Neural progenitor cell (in vitro differentiated cells): ENCODE results near the gene RAB11FIP3. TPM values are rescaled to one million over a fixed set of nuclear protein-coding genes. Genes with fewer than 3 reads are reported as not detected.
A peak's percentile ranks its signal among the peaks of the same experiment; 100 is the strongest.

Experiments
- DNase-seq: peaks from one replicate; pipeline ENCODE4 v3.0.0-alpha.2; 2016; ENCODE audit warnings: low spot score
- H2AFZ ChIP-seq: fragments of 200-600 bp; sonication (generic); replicated peaks from 2 replicates; pipeline ENCODE4 v1.6.1; 2016; ENCODE audit warnings: antibody characterized with exemption
- H3F3A ChIP-seq: fragments of 200-600 bp; sonication (generic); 2 replicates; pipeline ENCODE4 v1.6.1; 2016; ENCODE audit warnings: antibody characterized with exemption, low read depth
- H3K27ac ChIP-seq: fragments of 200-600 bp; sonication (generic); 2 replicates; pipeline ENCODE4 v1.5.1; 2016; ENCODE audit warnings: mild to moderate bottlenecking
- H3K27me3 ChIP-seq: fragments of 200-600 bp; sonication (generic); 2 replicates; pipeline ENCODE4 v1.6.1; 2016; ENCODE audit warnings: mild to moderate bottlenecking, moderate library complexity
- H3K36me3 ChIP-seq: fragments of 200-600 bp; sonication (generic); 2 replicates; pipeline ENCODE4 v1.5.1; 2016
- H3K4me1 ChIP-seq: fragments of 200-600 bp; sonication (generic); 2 replicates; pipeline ENCODE4 v1.6.1; 2016; ENCODE audit warnings: mixed run types
- H3K4me2 ChIP-seq: fragments of 200-600 bp; sonication (generic); 2 replicates; pipeline ENCODE4 v1.6.1; 2016
- H3K4me3 ChIP-seq: fragments of 200-600 bp; sonication (generic); 2 replicates; pipeline ENCODE4 v1.5.1; 2016
- H3K79me2 ChIP-seq: fragments of 200-600 bp; sonication (generic); 2 replicates; pipeline ENCODE4 v1.6.1; 2016; ENCODE audit warnings: low read depth
- H3K9ac ChIP-seq: fragments of 200-600 bp; sonication (generic); 2 replicates; pipeline ENCODE4 v1.6.1; 2016
- H3K9me3 ChIP-seq: fragments of 200-600 bp; sonication (generic); 2 replicates; pipeline ENCODE4 v1.5.1; 2016; ENCODE audit warnings: low read depth
- H4K20me1 ChIP-seq: fragments of 200-600 bp; sonication (generic); 2 replicates; pipeline ENCODE4 v1.6.1; 2016; ENCODE audit warnings: low read depth
- H3K27ac Mint-ChIP-seq: 3 replicates; pipeline ENCODE4 v1.8.0; 2021; ENCODE audit warnings: mixed read lengths
- H3K27me3 Mint-ChIP-seq: 2 replicates; pipeline ENCODE4 v1.8.0; 2022; ENCODE audit warnings: low read depth, mild to moderate bottlenecking, inconsistent platforms, moderate library complexity, mixed read lengths; ENCODE audit not compliant: insufficient read depth
- H3K36me3 Mint-ChIP-seq: 3 replicates; pipeline ENCODE4 v1.8.0; 2021; ENCODE audit warnings: mixed read lengths
- H3K4me1 Mint-ChIP-seq: 3 replicates; pipeline ENCODE4 v1.8.0; 2021; ENCODE audit warnings: mixed read lengths
- H3K4me3 Mint-ChIP-seq: 3 replicates; pipeline ENCODE4 v1.8.0; 2021; ENCODE audit warnings: mild to moderate bottlenecking, moderate library complexity, mixed read lengths
- H3K9me3 Mint-ChIP-seq: 3 replicates; pipeline ENCODE4 v1.8.0; 2020; ENCODE audit warnings: mixed read lengths
- CTCF ChIP-seq: fragments of 200-600 bp; sonication (generic); IDR thresholded peaks from 2 replicates; pipeline ENCODE4 v1.5.1; 2017; ENCODE audit warnings: antibody characterized with exemption, mild to moderate bottlenecking
- EZH2 ChIP-seq: fragments of 200-600 bp; sonication (generic); IDR thresholded peaks from 2 replicates; pipeline ENCODE4 v1.6.1; 2017; ENCODE audit warnings: antibody characterized with exemption, mild to moderate bottlenecking, moderate library complexity
- EZH2phosphoT487 ChIP-seq: fragments of 200-600 bp; sonication (generic); IDR thresholded peaks from 2 replicates; pipeline ENCODE4 v1.6.1; 2017; ENCODE audit warnings: antibody characterized with exemption
- total RNA-seq: library from RNA; depleted of rRNA; stranded (reverse); fragments of >200 nt; gene quantifications from 2 replicates; pipeline ENCODE4 v1.2.3, GENCODE V29; 2015; ENCODE audit warnings: low replicate concordance

RAB11FIP3 gene
- total RNA-seq, 1 donor from 2014 or later = 15.5 TPM

DNA sequence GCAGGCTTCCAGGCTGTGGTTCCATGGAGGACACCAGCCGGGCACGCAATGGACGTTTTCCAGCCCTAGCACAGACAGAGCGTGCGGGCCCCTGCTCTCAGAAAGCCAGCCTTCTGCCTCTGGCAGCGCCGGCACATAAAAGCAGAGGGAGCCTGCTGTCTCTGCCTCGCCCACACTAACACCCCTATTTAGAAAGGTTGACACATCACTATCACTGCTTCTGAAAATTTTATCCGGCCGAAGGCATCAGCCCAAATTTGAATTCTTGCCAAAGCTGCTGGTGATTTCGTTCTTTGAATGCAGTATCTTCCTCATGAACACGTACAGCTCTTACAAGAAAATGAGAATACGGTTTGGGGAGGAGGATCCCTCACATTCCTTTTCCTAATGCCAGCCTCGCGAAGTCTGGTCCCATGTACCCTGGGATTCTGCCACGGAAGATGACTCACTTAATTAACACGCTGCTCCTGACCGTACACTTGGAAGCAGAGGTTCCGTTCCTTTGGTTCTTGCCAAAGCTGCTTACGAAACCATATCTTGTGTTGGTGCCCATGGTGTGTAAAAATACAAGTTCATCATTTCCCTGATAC, 1.3 kb upstream of the RAB11FIP3 start:
- Histone ChIP-seq H3K27me3 (peaks cover 39% of the 10 kb centered on the region), H3K4me2 (peak overlapping the region; percentile 85), H3K4me3 (peak overlapping the region; percentile 99), H4K20me1 (peaks cover 30% of the 10 kb centered on the region), H3K9ac (no peak overlapping the region), H3K9me3 (no peaks in the 10 kb centered on the region), H2AFZ (no peak overlapping the region), H3K79me2 (peaks cover 30% of the 10 kb centered on the region), H3K4me1 (peaks cover 17% of the 10 kb centered on the region), H3F3A (no peaks in the 10 kb centered on the region), H3K27ac (no peak overlapping the region), H3K36me3 (no peaks in the 10 kb centered on the region)
- H3K9me3 Mint-ChIP-seq = peaks cover 3% of the 10 kb centered on the region
- TF ChIP-seq EZH2 = no peak
- no peak for TF ChIP-seq EZH2phosphoT487
- no peak for TF ChIP-seq CTCF
- peak; percentile 12 for DNase-seq
- H3K4me1 Mint-ChIP-seq = peaks cover 32% of the 10 kb centered on the region
- peaks cover 22% of the 10 kb centered on the region for H3K27me3 Mint-ChIP-seq
- H3K36me3 Mint-ChIP-seq = peaks cover 12% of the 10 kb centered on the region
- H3K27ac Mint-ChIP-seq = no peak overlapping the region
- peak overlapping the region; percentile 81 for H3K4me3 Mint-ChIP-seq

GRCh38 chr16:424623-425081, 797 bp upstream of the RAB11FIP3 start:
- Histone ChIP-seq H3K27me3 (peaks cover 39% of the 10 kb centered on the region), H3K9me3 (no peaks in the 10 kb centered on the region), H3K4me1 (peaks cover 17% of the 10 kb centered on the region), H3F3A (no peaks in the 10 kb centered on the region), H2AFZ (peak overlapping the region; percentile 91), H3K4me2 (peak overlapping the region; percentile 85), H3K79me2 (peaks cover 35% of the 10 kb centered on the region), H3K27ac (no peak overlapping the region), H4K20me1 (peaks cover 35% of the 10 kb centered on the region), H3K36me3 (no peaks in the 10 kb centered on the region), H3K4me3 (peak overlapping the region; percentile 99), H3K9ac (no peak overlapping the region)
- Mint-ChIP-seq H3K9me3 (peaks cover 3% of the 10 kb centered on the region), H3K27me3 (peaks cover 19% of the 10 kb centered on the region), H3K27ac (no peak overlapping the region), H3K36me3 (peaks cover 12% of the 10 kb centered on the region), H3K4me3 (peak overlapping the region; percentile 81), H3K4me1 (peaks cover 32% of the 10 kb centered on the region)
- DNase-seq = no peak
- TF ChIP-seq CTCF (no peak), EZH2phosphoT487 (peak; percentile 76), EZH2 (peak; percentile 74)

DNA sequence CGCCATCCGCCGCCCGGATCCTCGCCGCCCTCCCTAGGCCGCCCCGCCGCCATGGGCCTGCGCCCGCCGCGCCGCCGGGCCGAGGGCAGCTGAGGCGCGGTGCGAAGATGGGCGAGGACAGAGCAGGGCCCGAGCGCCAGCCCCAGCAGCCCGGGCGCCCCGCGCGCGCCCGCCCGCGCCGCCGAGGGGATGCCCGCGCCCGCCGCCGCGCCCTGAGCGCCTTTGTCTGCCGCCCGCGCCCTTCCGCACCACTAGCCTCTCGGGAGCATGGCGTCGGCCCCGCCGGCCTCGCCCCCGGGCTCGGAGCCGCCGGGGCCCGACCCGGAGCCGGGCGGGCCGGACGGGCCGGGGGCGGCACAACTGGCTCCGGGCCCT, 278 bp downstream of the RAB11FIP3 start:
- H3K36me3 Mint-ChIP-seq = peaks cover 16% of the 10 kb centered on the region
- H3K4me1 Mint-ChIP-seq = peaks cover 36% of the 10 kb centered on the region
- H3K9ac ChIP-seq = no peak overlapping the region
- H3K9me3 ChIP-seq = no peaks in the 10 kb centered on the region
- H3K27me3 ChIP-seq = peaks cover 39% of the 10 kb centered on the region
- peaks cover 46% of the 10 kb centered on the region for H3K79me2 ChIP-seq
- peaks cover 46% of the 10 kb centered on the region for H4K20me1 ChIP-seq
- no peaks in the 10 kb centered on the region for H3F3A ChIP-seq
- H3K4me2 ChIP-seq = peak overlapping the region; percentile 96
- no peaks in the 10 kb centered on the region for H3K36me3 ChIP-seq
- H3K4me3 Mint-ChIP-seq = peak overlapping the region; percentile 86
- peaks cover 18% of the 10 kb centered on the region for H3K27me3 Mint-ChIP-seq
- H3K9me3 Mint-ChIP-seq = peaks cover 3% of the 10 kb centered on the region
- peaks cover 17% of the 10 kb centered on the region for H3K4me1 ChIP-seq
- H3K4me3 ChIP-seq = peak overlapping the region; percentile 99
- no peak overlapping the region for H3K27ac Mint-ChIP-seq
- DNase-seq = peak; percentile 73
- H3K27ac ChIP-seq = no peak overlapping the region
- TF ChIP-seq CTCF (no peak), EZH2phosphoT487 (no peak)
- H2AFZ ChIP-seq = peak overlapping the region; percentile 91
